ENCODE data around the gene ANAPC10.

GRCh38 chr4:144985014-144985413 lies 113.0 kb downstream of the ANAPC10 start:
- TF ChIP-seq EP300 (IDR thresholded peaks at IDR 0.05; ENCODE audit: borderline replicate concordance) (no peak), ZBTB7A (IDR thresholded peaks at IDR 0.05; ENCODE audit: low read depth) (no peak), NFIC (IDR thresholded peaks at IDR 0.05) (no peak), RAD21 (IDR thresholded peaks at IDR 0.05; ENCODE audit: low read depth) (no peak), MAX (IDR thresholded peaks at IDR 0.05) (no peak), EGR1 (IDR thresholded peaks at IDR 0.05) (no peak), REST (IDR thresholded peaks at IDR 0.05; ENCODE audit: low read depth) (no peak), CEBPB (IDR thresholded peaks at IDR 0.05) (no peak), TEAD4 (IDR thresholded peaks at IDR 0.05) (no peak)
